ENCODE results near the gene CFAP57.

The CFAP57 gene

GRCh38 chr1:43271186-43272118, 99.3 kb downstream of the CFAP57 start:
- Histone ChIP-seq H2AFZ (ENCODE audit: low read depth, low read length, severe bottlenecking) (no peak overlapping the region), H3K9me3 (ENCODE audit: insufficient read depth, low read length) (no peaks in the 10 kb centered on the region), H3K4me2 (ENCODE audit: low read depth, low read length, poor library complexity, severe bottlenecking) (no peak overlapping the region), H3F3A (ENCODE audit: insufficient read depth) (no peaks in the 10 kb centered on the region), H3K27ac (ENCODE audit: low read depth, low read length) (no peak overlapping the region), H4K20me1 (ENCODE audit: low read depth, low read length) (no peaks in the 10 kb centered on the region), H3K36me3 (ENCODE audit: low read length) (no peaks in the 10 kb centered on the region), H3K79me2 (ENCODE audit: insufficient read depth, low read length) (no peaks in the 10 kb centered on the region), H3K9me2 (replicated peaks; ENCODE audit: insufficient read depth, low read length) (no peaks in the 10 kb centered on the region), H3K9ac (ENCODE audit: low read length) (no peak overlapping the region), H3K27me3 (ENCODE audit: low read length) (no peaks in the 10 kb centered on the region), H3K4me3 (ENCODE audit: insufficient read depth, low read length, poor library complexity, severe bottlenecking) (no peak overlapping the region)
- no peak for TF ChIP-seq CTCF (IDR thresholded peaks at IDR 0.05; ENCODE audit: insufficient read depth, low read length, poor library complexity, severe bottlenecking)
- no peak for TF ChIP-seq EZH2phosphoT487 (conservative IDR thresholded peaks at IDR 0.05; ENCODE audit: low read length)

GRCh38 chr1:43272161-43272560, 100.0 kb downstream of the CFAP57 start:
- H2AFZ ChIP-seq (ENCODE audit: low read depth, low read length, severe bottlenecking): no peak overlapping the region
- TF ChIP-seq EZH2phosphoT487 (conservative IDR thresholded peaks at IDR 0.05; ENCODE audit: low read length) (no peak), CTCF (IDR thresholded peaks at IDR 0.05; ENCODE audit: insufficient read depth, low read length, poor library complexity, severe bottlenecking) (no peak)
- H3K9ac ChIP-seq (ENCODE audit: low read length): no peak overlapping the region
- no peak overlapping the region for H3K4me2 ChIP-seq (ENCODE audit: low read depth, low read length, poor library complexity, severe bottlenecking)
- no peaks in the 10 kb centered on the region for H3K9me2 ChIP-seq (replicated peaks; ENCODE audit: insufficient read depth, low read length)
- no peaks in the 10 kb centered on the region for H3K79me2 ChIP-seq (ENCODE audit: insufficient read depth, low read length)
- no peaks in the 10 kb centered on the region for H3K9me3 ChIP-seq (ENCODE audit: insufficient read depth, low read length)
- H3K27me3 ChIP-seq (ENCODE audit: low read length): no peaks in the 10 kb centered on the region
- no peak overlapping the region for H3K4me3 ChIP-seq (ENCODE audit: insufficient read depth, low read length, poor library complexity, severe bottlenecking)
- H4K20me1 ChIP-seq (ENCODE audit: low read depth, low read length): no peaks in the 10 kb centered on the region
- no peak overlapping the region for H3K27ac ChIP-seq (ENCODE audit: low read depth, low read length)
- H3F3A ChIP-seq (ENCODE audit: insufficient read depth): no peaks in the 10 kb centered on the region
- H3K36me3 ChIP-seq (ENCODE audit: low read length): no peaks in the 10 kb centered on the region

- no peaks in the 10 kb centered on the region for H3K36me3 ChIP-seq (ENCODE audit: low read length)
- H3K9me2 ChIP-seq (replicated peaks; ENCODE audit: insufficient read depth, low read length): no peaks in the 10 kb centered on the region
- H2AFZ ChIP-seq (ENCODE audit: low read depth, low read length, severe bottlenecking): no peak overlapping the region
- no peaks in the 10 kb centered on the region for H3K79me2 ChIP-seq (ENCODE audit: insufficient read depth, low read length)
- H3K27ac ChIP-seq (ENCODE audit: low read depth, low read length): no peak overlapping the region
- no peaks in the 10 kb centered on the region for H3F3A ChIP-seq (ENCODE audit: insufficient read depth)
- H3K9me3 ChIP-seq (ENCODE audit: insufficient read depth, low read length): no peaks in the 10 kb centered on the region
- no peaks in the 10 kb centered on the region for H3K27me3 ChIP-seq (ENCODE audit: low read length)
- TF ChIP-seq CTCF (IDR thresholded peaks at IDR 0.05; ENCODE audit: insufficient read depth, low read length, poor library complexity, severe bottlenecking): no peak
- no peak for TF ChIP-seq EZH2phosphoT487 (conservative IDR thresholded peaks at IDR 0.05; ENCODE audit: low read length)
- no peak overlapping the region for H3K4me2 ChIP-seq (ENCODE audit: low read depth, low read length, poor library complexity, severe bottlenecking)
- H3K9ac ChIP-seq (ENCODE audit: low read length): no peak overlapping the region
- H4K20me1 ChIP-seq (ENCODE audit: low read depth, low read length): no peaks in the 10 kb centered on the region
- H3K4me3 ChIP-seq (ENCODE audit: insufficient read depth, low read length, poor library complexity, severe bottlenecking): no peak overlapping the region
Measured at GRCh38 chr1:43272576-43273571, 100.7 kb downstream of the CFAP57 start.
